OCI-LY1 (cell line): ENCODE measurements around the gene FARS2.

ENCODE experiments used
- CTCF ChIP-seq: fragments of 200-600 bp; sonication (generic), shearing (Covaris generic); IDR thresholded peaks from 2 replicates; pipeline ENCODE4 v1.5.1; 2017; ENCODE audit warnings: mild to moderate bottlenecking, antibody characterized with exemption, low read length, moderate library complexity, mixed read lengths
- EZH2 ChIP-seq: fragments of 200-600 bp; sonication (generic), shearing (Covaris generic); IDR thresholded peaks from 2 replicates; pipeline ENCODE4 v1.8.0; 2017; ENCODE audit warnings: borderline replicate concordance, mixed run types, mild to moderate bottlenecking, antibody characterized with exemption, low read length, moderate library complexity, mixed read lengths

GRCh38 chr6:5331845-5332442, 70.6 kb downstream of the FARS2 start:
- TF ChIP-seq CTCF (no peak), EZH2 (no peak)
